Mesenteric fat pad (tissue), 1 donor: ENCODE measurements around the gene LRP4. TPM values are rescaled to one million over a fixed set of nuclear protein-coding genes. Genes with fewer than 3 reads are reported as not detected.

Experiments
- DNase-seq: peaks from one replicate; pipeline ENCODE4 v3.0.0-alpha.2; 2020; ENCODE audit warnings: low spot score
- total RNA-seq: library from RNA; stranded (reverse); fragmentation: NEBNext Ultra II Directional; extraction: Animal tissue kit (Norgen Biotek cat#: 25700); gene quantifications from one replicate; pipeline ENCODE4 v1.2.1, GENCODE V29; 2021
- donor health status: DM: yes; HTN: yes; CAD: no.

LRP4 gene
- total RNA-seq, 1 donor from 2014 or later, result 3.1 TPM

GRCh38 chr11:46918788-46919513 lies 601 bp upstream of the LRP4 start:
- DNase-seq, result no peak

DNA sequence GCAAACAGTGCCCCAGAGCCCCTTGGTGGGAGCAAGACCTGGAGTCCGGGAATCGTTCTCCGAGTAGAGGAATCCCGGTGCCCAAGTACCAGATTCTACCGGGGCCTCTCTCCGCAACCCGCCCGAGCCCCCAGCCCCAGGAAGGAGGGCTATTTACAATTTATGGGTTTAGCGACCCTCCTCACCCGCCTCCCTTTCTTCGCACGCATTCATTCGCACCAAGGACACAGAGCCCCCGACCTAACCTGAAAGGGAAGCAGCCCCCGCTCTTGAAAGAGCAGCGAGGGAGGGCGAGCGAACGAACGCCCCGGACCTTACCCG lies 628 bp downstream of the LRP4 start:
- no peak for DNase-seq

- no peak for DNase-seq
Observed at GRCh38 chr11:46917109-46917761, 1.1 kb downstream of the LRP4 start.

GRCh38 chr11:46916286-46917108 lies 1.9 kb downstream of the LRP4 start:
- DNase-seq, result no peak

- no peak for DNase-seq
Observed at GRCh38 chr11:46914910-46915309, 3.4 kb downstream of the LRP4 start.

DNA sequence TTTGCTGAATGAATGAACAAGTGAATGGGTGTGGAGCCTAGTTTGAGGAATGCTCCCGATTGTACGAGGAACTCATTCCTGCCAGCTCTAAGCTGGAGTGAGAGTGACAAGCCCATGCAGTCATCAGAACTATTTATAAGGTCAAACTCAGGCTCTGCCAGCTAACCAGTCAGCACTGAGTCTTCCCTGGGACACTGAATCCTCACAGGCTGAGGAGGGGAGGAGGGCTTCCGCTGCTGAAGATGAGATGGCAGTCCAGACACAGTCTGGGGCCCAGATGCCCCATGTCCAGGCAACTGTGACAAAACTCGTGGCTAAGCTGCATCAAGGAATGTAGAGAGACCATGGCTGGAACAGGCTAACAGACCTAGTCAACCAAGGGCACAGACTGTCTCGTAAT lies 4.0 kb downstream of the LRP4 start:
- DNase-seq, result no peak

DNA sequence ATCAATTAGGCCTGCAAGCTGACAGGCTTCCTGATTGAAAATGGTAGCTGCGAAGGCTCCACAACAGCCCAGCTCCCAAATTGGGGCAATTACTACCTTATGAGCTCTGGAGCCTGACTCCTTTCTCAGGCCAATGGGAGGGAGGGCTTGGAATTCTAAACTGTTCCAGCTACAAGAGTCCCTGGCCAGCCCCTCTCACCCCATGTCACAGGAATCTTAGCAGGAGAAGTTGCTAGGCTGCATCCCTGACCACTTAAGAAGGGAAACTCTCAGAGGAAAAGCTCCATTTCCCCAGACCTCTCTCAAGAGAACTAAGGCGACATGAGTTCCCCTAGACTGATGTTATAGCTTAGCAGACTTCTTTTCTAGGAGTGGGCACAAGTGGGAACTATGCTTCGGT lies 4.9 kb downstream of the LRP4 start:
- DNase-seq, result no peak

GRCh38 chr11:46912526-46913150 lies 5.7 kb downstream of the LRP4 start:
- no peak for DNase-seq

- DNase-seq, result no peak
Observed at GRCh38 chr11:46907606-46908005, 10.7 kb downstream of the LRP4 start.

- no peak for DNase-seq
Observed at GRCh38 chr11:46906609-46907041, 11.7 kb downstream of the LRP4 start.

DNA sequence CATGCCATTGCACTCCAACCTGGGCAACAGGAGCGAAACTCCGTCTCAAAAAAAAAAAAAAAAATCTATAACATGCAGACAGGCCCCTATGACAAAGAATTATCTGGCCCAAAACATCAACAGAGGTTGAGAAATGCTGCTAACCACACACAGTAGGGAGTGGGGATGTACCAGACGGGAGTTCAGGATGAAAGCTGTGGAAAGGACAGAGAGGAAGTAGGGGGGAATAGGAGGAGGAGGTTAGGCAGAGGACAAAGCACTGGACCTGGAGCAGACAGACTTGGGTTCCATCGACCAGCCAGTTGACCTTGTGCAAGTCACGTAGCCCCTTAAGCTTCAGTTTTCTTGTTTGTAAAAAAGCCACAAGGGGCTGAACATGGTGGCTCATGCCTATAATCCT lies 12.5 kb downstream of the LRP4 start:
- DNase-seq, result no peak

DNA sequence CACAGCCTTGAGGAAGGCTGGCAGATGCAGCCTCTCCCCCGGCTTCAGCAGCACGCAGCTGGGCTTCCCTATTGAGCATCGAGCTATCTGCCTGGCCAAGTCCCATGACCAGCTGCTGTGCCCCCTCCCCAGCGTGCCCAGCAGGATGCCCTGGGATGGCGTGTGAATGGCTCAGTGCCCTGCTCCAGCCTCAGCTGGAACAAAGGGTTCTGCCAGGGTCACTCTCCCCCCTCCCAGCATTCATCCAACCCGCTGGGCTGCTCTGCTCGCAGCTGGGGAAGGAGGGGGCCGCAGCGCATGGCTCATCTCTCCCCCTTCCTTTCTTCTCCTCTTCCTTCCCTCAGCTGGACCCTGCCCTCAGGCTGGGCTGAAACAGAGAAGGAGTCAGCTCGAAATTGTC lies 14.5 kb downstream of the LRP4 start:
- no peak for DNase-seq

GRCh38 chr11:46902694-46903093 lies 15.7 kb downstream of the LRP4 start:
- DNase-seq, result no peak

- no peak for DNase-seq
Observed at GRCh38 chr11:46901156-46901555, 17.2 kb downstream of the LRP4 start.

- DNase-seq, result no peak
Observed at GRCh38 chr11:46900091-46900746, 18.1 kb downstream of the LRP4 start.

- DNase-seq, result no peak
Observed at GRCh38 chr11:46899501-46900025, 18.8 kb downstream of the LRP4 start.

- DNase-seq, result no peak
Observed at GRCh38 chr11:46898396-46899095, 19.8 kb downstream of the LRP4 start.

- no peak for DNase-seq
Observed at GRCh38 chr11:46896719-46897406, 21.5 kb downstream of the LRP4 start.

- no peak for DNase-seq
Observed at GRCh38 chr11:46895821-46896220, 22.5 kb downstream of the LRP4 start.

DNA sequence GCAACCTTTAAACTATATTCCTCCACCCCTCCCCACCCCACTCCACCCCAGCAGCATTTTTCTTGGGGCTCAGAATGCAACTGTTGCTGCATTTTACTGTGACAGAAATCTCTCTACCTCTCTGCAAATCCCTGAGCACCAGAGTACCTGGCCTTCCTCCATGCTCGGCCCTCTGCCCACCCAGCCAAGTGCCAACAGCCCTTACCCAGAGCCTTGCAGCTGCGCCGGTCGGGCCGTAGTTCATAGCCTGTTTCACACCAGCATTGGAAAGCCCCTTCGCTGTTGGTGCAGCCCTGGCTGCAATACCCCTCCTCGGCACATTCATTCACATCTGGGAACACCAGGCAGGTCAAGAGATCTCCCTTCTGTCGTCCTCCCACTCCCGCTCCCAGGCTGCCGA lies 23.4 kb downstream of the LRP4 start:
- no peak for DNase-seq
